ENCODE measurements around the gene DCXR.
"Not testable (repeated sequence)": the region's sequence is repeated elsewhere in the genome, so short reads cannot be mapped to it uniquely, and the experiment has no call there.

Gene DCXR

DNA sequence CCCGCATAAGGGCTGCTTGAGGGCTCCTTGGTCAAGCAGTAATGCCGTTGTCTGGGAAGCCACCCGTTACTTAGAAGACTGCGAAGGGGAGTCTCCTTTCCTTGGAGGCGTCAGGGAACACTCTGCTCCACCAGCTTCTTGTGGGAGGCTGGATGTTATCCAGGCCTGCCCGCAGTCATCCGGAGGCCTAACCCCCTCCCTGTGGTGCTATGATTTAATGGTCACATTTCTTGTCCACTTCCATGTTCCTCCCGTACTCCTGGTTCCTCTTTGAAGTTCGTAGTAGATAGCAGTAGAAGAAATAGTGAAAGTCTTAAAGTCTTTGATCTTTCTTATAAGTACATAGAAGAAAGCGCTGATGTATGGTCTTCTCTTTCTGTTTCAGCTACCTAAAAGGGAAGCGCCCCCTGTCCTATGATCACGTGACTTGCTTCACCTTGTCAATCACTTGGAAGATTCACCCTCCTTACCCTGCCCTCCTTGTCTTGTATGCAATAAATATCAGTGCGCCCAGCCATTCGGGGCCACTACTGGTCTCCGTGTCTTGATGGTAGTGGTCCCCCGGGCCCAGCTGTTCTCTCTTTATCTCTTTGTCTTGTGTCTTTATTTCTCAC lies 1.4 kb upstream of the DCXR start:
- DNase-seq: not testable (repeated sequence)

DNA sequence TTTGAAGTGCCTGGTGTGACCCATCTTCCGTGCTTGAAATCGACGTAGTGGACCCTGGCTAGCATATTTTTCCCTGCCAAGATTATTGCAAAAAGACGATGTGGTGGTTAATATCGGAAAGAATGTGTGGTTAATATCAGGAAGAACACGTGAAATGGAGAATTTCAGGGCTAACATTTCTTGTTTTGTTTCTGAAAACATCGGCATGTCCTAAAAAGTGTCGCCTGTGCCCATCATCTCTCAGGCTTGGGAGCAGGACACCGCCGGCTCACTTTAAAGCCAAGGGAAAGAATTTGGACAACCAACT lies 345 bp upstream of the DCXR start:
- no peak for DNase-seq

DNA sequence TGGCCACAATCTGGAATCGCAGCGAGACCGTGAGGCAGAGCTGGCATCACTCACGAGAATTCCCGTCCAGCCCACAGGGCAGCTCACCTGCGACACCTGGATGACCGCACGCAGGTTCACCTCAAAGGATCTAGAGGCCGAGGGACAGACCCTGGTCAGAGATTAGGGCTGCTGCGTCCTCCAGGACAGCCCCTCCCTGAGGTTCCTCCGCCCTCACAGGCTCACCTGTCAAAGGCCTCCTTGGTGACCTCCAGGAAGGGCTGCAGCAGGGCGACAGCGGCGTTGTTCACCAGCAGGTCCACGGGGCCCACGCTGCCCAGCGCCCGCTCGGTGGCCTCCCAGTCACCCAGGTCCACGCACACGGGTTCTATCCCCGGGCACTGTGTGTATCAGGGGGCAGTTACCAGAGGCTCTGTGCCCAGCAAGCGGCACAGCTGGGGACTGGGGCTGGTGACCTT lies 834 bp downstream of the DCXR start:
- no peak for DNase-seq

DNA sequence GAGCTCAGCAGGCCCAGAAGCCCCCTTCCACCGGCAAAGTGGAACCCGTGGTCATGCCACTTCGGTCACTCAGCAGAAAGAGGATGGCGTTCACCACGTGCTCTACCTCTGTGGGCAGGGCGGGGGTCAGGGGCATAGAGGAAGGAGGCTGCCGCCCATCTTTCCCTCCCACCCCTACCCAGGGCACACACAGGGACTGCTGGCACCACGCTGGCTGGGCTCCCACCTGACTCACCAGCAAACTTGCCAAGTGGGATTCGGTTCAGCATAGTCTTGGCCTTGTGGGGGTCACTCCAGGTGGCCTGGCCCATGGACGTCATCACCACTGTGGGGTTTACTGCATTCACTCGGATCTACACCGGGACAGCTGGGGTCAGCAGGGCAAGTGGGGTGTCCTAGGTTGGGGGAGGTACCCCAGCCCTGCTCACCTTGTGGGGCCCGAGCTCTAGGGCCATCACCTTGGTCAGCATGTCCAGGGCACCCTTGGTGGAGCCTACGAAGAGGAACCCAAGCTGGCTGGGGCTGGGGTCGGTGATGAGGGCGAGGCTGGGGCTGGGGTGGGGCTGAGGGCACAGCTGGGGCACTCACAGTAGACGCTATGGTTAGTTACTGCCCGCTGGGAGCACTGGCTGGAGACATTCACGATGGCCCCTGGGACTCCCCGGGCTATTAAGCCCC lies 1.4 kb downstream of the DCXR start:
- no peak for DNase-seq

DNA sequence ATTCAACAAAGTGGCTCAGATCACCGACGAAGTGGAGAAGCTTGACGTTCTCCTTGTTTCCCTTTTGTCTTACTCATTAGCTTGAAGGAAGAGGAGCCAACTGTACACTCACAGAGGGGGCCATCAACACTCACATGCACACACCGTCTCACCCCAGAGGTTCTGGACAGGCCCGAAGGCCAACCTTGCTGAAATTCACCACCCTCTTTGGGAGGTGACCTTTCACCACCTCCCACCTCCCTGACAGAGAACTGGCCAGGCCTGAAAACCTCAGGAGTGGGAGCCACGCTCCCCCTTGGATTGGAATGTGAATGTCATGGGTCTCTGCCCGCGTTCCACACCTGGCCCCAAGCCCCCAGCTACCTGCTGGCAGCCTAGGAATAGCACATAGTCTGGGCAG lies 2.0 kb downstream of the DCXR start:
- no peak for DNase-seq

DNA sequence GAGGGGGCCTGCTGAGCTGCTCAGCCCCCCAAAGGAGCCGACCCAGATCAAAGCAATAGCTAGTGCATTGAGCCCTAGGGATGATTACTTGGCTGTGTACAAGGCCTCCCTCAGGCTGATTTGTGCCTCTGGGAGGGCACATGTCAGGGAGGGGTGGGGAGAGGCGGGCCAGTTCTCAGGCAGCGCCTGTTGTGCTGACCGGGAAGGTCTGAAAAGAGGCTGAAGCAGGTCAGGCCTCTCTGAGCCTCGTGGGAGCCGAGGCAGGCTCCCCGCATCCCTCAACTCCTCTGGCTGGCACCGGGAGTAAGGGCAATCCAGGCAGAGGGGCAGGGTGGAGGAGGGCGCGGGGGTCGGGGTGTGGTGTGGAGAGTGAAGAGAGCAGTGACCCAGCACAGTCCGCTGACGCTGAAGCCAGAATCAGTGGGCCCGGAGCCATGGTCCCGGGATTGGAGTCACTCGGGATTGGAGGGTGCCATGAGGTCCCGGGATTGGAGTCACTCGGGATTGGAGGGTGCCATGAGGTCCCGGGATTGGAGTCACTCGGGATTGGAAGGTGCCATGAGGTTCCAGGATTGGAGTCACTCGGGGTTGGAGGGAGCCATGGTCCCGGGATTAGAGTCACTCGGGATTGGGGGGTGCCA lies 3.0 kb downstream of the DCXR start:
- no peak for DNase-seq

DNA sequence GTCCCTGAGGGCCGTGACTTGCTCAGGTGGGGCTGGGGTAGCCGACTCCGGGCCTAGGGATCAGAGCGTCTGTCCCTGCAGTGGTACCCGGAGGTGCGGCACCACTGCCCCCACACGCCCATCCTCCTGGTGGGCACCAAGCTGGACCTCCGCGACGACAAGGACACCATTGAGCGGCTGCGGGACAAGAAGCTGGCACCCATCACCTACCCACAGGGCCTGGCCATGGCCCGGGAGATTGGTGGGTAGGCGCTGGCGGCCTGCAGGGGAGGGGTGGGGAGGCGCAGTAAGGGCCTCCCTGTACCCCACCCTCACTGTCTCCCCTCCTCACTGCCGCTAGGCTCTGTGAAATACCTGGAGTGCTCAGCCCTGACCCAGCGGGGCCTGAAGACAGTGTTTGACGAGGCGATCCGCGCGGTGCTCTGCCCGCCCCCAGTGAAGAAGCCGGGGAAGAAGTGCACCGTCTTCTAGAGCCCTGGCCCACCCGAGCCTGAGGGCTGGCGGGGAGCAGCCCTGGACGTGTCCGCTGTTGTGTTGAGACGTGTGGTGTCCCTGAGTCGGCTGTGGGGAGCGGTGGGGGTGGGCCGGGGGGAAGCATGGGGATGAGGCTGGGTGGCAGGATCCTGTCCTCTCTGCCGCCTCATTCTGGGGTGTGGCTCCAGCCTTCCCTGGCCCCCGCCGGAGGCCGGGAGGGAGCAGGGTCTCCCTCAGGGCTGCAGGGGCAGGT lies 4.0 kb downstream of the DCXR start:
- no peak for DNase-seq

DNA sequence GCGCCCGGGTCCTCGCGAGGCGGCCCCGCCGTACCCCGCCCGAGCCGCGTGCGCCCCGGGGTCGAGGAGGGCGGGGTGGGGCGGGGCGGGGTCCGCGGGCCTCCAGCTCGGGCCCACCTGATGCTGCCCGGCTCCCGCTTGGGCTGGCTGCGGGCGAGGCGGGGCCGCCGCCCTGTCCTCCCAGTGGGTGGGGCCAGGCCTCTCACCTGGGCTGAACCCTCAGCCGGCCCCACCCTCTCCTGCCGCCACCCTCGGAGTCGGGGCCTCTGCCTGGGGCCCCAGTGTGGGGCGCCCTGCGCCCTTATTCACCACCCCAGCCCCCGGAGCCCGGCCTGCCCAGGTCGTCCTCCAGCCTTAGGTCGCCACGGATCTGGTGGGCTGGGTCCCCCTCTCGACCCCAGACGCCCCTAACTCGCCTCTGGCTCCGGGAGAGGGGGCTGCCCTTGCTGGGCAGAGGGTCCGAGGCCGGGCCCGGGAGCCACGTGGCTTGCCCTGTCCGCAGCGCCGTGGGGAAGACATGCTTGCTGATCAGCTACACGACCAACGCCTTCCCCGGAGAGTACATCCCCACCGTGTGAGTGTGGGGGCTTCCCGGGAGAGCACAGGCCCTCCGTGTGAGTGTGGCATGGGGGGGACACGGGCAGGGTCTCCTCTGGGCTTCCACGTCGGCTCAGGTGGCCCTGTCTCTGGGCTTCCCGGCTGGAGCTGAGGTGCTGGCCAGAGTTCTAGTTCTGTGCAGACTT lies 5.4 kb downstream of the DCXR start:
- no peak for DNase-seq

DNA sequence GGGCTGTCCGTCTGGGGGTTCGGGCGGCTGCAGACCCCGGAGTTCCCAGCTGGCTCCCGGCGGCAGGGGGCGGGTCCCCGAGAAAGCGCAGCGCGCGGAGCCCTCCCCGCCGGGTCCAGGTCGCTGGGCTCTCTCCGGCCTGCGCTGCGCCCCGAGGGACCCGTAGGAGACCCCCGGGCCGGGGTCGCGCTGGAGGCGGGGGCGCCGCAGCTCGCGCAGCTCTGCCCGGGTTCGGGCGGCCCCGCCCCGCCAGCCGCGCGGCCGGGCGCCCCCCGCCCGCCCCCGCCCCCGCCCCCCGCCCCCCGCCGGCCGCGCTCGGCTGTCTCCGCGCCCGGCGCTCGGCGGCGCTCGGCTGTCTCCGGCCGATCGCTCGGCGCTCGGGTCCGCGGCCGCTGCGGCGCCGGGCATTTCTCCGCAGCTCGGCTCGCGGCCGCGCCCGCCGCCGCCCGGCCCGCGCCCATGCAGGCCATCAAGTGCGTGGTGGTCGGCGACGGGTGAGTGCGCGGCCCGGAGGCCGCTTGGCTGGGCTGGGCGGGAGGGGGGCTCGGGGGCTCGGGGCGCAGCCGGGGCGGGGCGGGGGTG lies 6.1 kb downstream of the DCXR start, which contains the start of gene RAC3:
Gene RAC3, plus strand, starts transcription at position 376 of the 582 bp plus-strand sequence. Its CDS starts 84 bp downstream, at position 460.
- peak; percentile 34 for DNase-seq

DNA sequence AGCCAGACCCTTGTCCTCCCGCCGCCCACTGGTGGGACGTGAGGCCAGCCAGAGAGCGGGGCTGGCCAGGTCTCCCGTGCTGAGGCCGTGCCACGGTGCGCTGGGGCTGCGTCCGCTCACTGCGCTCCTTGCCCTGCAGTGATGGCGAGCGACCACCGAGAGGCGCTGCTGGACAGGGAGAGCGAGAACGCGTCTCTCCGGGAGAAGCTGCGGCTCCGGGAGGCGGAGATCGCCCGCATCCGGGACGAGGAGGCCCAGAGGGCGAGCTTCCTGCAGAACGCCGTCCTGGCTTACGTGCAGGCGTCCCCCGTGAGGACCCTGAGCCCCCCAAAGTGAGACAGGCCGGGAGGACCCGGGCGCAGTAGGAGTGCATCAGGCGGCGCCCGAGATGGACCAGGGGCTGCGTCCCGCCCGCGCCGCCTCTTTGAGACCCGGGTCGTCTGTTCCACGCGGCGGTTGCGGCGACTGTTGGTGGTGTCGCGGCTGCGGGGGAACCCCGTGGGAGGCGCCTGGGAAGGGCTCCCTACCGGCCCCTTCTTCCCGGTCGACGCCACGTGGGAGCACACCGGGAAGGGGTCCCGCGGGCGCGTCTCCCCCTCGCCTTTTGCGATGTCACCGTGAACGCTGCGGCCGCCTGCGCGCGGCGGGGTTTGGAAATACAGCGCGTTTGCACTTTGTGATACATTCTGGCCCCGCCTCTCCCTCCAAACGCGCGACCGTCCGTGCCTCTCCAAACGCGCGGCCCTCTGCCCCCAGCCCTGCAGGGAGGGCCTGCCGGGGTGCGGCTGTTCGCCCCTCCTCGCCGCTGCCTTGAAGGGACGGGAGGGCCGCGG lies 6.8 kb downstream of the DCXR start:
- DNase-seq: peak; percentile 77

DNA sequence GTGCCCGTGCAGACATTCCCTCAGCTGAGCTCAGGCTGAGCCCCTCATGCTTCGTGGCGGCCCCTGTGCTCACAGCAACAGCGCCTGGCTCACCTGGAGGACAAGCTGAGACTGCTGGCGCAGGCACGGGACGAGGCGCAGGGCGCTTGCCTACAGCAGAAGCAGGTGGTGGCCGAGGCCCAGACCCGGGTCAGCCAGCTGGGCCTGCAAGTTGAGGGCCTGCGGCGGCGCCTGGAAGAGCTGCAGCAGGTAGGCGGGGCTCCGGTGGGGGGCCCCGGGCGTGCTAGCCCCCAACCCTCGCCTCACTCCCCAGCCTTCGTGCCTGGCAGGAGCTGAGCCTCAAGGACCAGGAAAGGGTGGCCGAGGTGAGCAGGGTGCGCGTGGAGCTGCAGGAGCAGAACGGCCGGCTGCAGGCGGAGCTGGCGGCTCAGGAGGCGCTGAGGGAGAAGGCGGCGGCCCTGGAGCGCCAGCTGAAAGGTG lies 7.5 kb downstream of the DCXR start:
- no peak for DNase-seq

DNA sequence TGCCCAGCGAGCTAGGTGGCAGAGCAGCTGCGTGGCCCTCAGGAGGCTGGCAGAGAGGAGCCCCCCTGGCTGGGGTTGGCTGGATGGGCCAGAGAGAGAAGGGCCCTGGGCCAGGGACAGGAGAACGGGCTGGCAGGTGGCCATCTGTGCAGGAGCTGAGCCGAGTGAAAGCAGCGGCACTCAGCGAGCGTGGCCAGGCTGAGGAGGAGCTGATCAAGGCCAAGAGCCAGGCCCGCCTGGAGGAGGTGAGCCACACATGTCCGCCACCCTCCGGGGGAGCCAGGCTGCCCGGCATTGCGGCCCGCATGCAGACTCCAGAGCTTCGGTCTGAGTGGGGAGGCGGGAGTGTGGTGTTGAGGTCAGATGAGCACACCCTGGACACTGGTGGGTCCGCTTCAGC lies 8.1 kb downstream of the DCXR start:
- DNase-seq: no peak

DNA sequence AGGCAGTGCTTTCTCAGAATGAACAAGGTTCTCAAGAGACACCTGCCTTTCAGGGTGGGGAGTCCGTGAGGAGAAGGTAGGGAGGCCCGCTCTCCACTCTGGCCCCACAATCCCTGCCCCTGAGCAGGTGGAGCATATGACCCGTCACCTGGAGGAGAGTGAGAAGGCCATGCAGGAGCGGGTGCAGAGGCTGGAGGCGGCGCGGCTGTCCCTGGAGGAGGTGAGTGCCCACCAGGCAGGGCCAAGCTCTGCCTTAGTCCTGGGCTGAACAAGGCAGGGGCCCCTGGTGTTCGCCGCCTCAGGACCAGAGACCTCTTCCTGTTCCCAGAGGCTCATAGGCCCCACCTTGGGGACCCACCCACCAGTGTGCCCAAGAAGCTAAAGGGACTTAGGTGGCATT lies 8.5 kb downstream of the DCXR start:
- DNase-seq: no peak

DNA sequence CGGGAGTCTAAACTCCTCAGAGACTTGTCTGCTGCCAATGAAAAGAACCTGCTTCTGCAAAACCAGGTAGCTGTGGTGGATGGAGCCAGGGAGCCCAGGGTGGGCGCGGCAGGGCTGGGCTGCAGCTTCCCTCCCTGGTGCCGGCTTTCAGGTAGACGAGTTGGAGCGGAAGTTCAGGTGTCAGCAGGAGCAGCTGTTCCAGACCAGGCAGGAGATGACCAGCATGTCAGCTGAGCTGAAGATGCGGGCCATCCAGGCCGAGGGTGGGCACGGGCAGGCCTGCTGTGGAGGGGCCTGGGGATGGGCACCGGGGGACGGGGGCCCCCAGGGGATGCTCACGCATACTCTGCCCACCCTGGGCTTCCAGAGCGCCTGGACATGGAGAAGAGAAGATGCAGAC lies 9.3 kb downstream of the DCXR start:
- no peak for DNase-seq

DNA sequence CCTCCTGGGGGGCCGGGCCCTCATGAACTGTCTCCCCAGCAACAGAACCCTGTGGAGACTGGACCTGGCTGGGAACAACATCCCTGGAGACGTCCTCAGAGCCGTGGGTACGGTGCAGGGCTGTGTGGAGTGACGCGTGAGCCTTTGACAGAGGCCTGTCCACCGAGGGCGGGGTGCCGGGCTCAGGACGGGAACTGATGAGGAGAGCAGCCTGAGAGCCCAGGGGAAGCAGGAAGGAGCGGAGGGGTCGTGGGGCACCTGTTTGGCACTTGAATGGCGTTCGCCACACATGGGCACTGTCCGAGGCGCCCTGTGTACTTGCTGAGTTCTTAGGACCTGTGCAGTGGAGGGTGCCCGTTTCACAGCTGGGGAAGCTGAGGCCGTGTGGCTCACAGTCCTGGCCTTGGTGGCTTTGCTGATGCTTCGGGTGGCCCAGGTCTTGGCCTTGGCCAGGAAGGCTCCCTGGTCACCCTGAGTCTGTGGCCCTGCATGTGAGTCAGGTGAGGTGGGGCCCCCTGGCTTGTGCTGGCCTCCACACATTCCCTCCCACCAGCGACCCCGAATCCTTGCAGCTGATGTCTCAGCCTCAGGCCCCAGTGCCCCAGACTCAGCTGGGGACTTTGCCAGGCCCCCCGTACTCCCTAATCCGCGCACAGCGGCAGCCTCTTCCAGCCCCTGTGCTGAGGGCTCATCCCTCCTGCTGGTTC lies 11.9 kb downstream of the DCXR start:
- no peak for DNase-seq

DNA sequence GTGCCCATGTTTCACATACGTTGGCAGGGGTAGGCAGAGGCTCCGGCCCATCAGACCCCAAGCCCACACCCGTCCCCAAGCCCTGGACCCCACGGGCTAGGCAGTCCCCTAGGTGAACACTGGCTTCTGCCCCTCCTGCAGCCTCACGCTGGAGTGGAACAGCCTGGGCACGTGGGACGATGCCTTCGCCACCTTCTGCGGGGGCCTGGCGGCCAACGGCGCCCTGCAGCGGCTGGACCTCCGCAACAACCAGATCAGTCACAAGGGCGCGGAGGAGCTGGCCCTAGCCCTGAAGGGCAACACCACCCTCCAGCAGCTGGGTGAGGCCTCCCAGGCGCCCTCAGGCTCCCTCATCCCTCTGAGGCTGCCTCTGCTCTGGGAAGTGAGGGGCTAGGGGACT lies 12.6 kb downstream of the DCXR start:
- no peak for DNase-seq

DNA sequence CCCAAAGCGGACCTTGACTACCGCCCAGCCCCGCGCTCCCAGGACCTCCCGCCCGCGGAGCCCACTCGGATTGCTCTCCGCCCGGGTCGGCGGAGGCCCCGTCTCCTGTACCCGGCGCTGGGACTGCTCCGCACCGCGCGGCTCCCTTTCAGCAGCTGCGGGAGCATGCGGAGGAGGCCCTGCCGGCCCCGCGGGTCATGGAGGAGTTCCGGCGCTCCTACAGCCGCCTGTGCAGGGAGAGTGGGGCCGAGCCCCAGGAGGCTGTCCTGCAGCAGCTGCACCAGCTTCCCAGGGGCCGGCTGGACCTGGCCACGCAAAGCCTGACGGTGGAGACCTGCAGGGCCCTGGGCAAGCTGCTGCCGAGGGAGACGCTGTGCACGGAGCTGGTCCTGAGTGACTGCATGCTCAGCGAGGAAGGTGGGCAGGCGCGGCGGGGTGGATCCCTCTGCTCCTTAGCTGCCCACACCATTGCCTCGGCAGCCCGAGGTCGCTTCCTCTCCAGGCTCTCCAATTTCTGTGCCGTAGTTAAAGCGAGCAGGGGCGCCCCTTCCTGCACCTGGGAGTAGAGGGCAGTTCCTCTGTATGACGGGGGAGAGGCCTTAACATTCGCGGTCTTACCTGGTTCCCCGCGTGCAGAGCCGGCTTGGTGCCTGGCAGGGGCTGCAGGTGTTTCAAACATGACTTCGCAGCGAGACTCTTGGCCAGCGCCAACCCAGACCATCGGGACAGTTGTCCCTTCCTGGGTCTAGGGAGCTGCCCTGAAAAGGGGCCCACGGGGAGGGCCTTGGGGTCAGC lies 13.9 kb downstream of the DCXR start:
- DNase-seq: no peak

DNA sequence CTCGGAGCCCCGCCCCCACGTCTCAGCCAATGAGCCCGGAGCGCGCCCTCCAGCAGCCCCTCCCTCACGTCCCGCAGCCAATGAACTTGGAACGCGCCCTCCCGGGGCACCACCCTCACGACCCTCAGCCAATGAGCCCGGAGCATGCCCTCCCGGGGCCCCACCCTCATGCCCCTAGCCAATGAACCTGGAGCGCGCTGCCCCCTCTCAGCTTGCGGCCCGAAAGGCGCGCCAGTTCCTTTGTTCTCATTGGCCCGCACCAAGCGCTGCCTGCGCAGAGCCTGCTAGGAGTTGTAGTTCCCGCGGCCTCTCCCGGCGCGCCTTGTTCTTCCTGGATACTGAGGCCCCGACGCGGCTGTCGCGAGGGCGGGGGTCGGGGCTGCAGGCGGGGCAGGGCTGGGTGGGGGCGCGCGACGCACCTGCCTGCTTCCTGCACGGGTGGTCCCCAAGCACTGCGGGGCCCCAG lies 14.5 kb downstream of the DCXR start, which contains the start of gene LRRC45:
Gene LRRC45, plus strand, starts transcription at position 325 of the 466 bp plus-strand sequence. CDS start 339 bp downstream, outside the sequence.
- peak; percentile 100 for DNase-seq

DNA sequence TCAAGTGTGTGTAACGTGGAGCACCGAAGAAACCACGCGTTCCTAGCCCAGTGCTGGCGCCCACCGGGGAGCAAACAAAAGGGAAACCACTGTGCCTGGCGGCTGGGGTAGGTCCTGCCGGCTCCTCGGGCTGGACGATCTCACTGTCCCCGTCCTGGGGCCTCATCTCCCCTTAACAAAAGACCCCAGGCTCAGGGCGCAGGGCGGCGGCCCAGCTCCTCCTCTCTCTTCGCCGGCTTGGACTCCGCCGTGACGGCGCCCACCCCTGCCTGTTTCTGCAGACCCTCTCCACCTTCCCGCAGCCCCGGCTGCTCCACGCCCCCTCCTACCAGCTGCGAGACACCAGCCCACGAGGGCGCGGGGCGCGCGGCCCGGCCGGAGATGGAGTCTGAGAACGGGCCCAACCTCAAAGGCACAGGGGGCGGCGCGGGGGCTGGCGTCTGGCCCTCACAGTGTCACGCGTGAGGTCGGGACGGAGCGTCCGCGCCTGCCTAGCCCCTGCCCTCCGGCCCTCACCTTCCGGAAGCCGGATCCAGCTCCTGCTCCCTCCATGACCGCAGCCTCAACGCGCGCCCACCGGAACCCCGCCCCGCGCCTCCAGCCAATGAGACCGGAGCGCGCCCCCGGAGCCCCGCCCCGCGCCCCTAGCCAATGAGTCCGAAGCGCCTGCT lies 15.1 kb downstream of the DCXR start, which contains the start of gene CENPX:
Gene CENPX, minus strand, starts transcription at position 569 of the 671 bp plus-strand sequence. Its CDS starts 17 bp downstream, at position 552.
- no peak for DNase-seq
